Endothelial cell of umbilical vein (primary cell): ENCODE measurements around the gene OTOS.

Experiments
- EZH2 ChIP-seq: IDR thresholded peaks from 2 replicates; pipeline ENCODE4 v1.6.1; 2012; ENCODE audit warnings: borderline replicate concordance, low read depth, mild to moderate bottlenecking, moderate library complexity, low read length, inconsistent platforms; ENCODE audit not compliant: severe bottlenecking
- FOS ChIP-seq: IDR thresholded peaks from 2 replicates; pipeline ENCODE4 v1.6.1; 2011; ENCODE audit warnings: mild to moderate bottlenecking, low read length, moderate library complexity, borderline replicate concordance; ENCODE audit not compliant: insufficient read depth
- POLR2A ChIP-seq: IDR thresholded peaks from 2 replicates; pipeline ENCODE4 v1.6.1; 2012; ENCODE audit warnings: low read depth, mild to moderate bottlenecking, control low read depth, low read length
- TF ChIP-seq, protein P1 (sequence below), 2 donors: IDR thresholded peaks; 1 replicate in 1 of 2; 2 replicates in 1 of 2; pipeline ENCODE4 v1.5.1; 2011; ENCODE audit warnings: low read length in 2 of 2, mild to moderate bottlenecking in 2 of 2, moderate library complexity in 2 of 2, control low read depth in 1 of 2, inconsistent platforms in 1 of 2, low read depth in 1 of 2; ENCODE audit not compliant: insufficient read depth in 1 of 2; ENCODE audit errors: extremely low read depth in 1 of 2

DNA sequence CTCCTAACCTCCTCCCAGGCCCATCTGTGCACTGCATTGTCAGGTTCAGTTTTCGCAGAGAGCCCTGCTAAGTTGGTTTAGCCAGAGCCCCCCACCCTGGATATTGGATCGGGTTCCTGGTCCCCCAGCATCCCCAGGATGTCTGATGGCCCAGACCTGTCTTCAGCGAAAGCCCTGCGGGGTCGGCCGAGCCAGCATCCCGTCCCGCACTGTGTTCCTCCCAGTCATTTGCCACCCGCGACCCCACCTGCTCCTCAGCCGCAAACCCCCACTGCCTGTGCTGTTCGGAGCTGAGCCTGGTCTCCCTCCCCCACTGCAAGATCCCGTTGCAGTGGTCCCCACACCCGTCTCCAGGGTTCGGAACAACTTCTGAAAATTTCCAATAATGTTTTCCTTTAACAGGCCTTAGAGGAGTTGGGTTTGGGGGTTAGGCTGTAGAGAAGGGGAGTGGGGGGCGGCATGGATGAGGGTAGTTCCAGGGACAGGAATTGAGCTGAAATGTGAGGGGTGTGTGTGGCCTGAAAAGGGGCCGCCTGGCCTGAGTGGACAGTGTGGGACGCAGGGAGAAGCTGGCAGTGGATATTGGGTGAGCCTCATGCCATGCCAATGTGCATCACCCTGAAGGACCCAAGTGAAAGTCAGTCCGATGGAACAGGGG lies 2.7 kb downstream of the OTOS start:
- TF ChIP-seq POLR2A = no peak
- TF ChIP-seq, protein P1, sequence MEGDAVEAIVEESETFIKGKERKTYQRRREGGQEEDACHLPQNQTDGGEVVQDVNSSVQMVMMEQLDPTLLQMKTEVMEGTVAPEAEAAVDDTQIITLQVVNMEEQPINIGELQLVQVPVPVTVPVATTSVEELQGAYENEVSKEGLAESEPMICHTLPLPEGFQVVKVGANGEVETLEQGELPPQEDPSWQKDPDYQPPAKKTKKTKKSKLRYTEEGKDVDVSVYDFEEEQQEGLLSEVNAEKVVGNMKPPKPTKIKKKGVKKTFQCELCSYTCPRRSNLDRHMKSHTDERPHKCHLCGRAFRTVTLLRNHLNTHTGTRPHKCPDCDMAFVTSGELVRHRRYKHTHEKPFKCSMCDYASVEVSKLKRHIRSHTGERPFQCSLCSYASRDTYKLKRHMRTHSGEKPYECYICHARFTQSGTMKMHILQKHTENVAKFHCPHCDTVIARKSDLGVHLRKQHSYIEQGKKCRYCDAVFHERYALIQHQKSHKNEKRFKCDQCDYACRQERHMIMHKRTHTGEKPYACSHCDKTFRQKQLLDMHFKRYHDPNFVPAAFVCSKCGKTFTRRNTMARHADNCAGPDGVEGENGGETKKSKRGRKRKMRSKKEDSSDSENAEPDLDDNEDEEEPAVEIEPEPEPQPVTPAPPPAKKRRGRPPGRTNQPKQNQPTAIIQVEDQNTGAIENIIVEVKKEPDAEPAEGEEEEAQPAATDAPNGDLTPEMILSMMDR (IDR thresholded peaks at IDR 0.05; ENCODE audit: extremely low read depth in 1 of 2, insufficient read depth in 1 of 2, low read depth in 1 of 2, low read length in 2 of 2) = no peak
- TF ChIP-seq FOS = no peak
- no peak for TF ChIP-seq EZH2
